Astrocyte of the hippocampus (primary cell): ENCODE results near the gene CD38.

Source experiments
- DNase-seq: peaks from one replicate; pipeline ENCODE4 v3.0.0; 2011; ENCODE audit warnings: low read depth, low spot score

The CD38 gene

DNA sequence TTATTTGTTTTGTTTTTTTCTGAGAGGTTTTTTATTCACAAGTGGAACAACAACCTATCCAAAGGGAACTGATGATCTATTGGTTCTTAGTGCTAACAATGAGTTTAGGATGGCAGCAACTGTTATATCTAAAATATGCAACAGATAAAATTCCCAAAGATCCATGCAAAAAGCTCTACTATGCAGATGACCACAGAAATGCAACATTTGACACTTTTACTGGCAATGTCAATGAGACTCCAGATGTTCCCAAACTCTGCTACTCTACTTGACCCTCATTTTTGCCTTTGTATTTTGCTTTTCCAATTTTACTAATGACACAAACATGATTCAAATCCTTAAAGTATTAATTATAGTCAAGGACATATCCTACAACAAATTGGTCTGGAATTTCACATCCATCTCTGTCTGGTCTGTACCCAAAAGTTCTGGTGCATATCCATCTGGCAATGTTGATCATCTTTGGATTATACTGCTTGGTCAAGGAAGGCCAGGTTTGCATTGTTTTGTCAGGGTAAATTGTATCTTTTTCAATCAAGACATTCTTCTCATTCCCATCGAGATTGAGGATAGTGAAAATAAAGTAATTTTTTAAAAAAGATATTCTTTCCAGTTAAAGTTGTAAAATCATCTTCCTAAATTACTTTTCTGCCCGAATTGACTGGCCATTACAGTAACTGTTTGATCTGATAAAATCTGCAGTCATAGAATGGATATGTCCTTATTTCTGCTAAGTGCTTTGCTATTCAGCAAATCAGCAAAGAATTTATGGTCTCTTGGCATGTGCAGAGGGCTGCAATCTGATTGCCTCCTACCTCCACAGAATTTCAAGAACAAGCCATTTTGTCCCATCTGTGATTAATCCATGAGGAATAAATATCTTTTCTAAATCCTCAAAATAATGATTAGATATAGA, 86.8 kb downstream of the CD38 start:
- no peak for DNase-seq

DNA sequence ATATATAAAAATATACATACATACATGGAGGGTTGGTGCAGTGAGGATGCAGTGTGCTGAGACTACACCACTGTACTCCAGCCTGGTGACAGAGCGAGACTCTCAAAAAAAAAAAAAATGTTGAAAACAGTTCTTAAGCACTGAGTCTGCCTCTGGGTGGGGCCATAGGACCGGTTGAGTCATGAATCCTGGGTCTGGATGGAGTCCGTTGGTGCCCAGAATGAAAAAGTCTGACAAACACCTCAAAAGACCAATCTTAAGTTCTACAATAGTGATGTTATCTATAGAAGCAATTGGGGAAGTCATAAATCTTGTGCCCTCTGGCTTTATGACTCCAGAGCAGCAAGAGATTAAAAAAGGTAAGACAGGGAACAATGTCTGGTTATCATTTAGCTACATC, 90.0 kb downstream of the CD38 start:
- DNase-seq = no peak

DNA sequence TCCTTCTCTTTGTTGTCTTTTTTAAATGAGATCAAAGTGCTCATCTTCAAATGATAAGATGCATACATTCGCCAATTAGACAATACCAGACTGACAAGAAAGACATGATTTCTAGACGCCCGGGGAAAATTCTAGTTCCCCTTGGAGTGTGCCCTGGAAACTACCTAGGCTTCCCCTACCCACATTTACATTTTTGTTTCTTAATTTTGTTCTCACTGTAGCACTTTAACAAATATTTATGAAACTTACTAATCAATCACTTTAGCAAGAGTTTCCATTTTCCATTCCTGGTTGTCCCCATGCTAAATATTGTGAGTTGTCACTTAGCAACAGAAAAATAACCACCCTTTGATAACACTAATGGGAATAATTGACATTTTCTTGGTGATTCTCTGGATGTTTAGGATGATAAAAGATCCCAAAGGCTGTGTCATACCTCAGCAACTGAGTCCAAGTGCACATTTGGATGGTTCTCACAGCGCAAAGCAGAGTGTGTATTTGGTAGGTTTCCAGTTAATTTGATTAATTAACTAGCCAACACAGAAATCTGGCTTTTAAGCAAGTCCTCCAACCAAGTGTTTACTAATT, 90.8 kb downstream of the CD38 start:
- DNase-seq = no peak

DNA sequence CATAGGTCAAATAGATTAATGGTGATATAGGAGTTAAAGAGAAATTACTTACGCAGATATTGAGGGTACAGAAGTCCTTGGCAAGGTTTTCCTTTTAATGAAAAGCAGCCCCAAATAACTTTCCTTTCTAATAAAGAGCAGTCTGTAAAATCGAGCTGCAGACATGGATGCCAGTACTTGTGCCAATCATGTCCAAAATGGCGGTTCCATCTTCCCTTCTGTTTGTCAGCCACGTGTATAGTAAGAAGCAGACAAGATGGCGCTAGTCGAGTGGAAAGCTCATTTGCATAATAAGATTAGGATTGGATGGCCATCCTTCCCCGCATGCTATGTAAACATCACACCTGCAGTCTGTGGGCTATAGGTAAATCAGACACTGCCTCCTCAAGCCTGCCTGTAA, 92.0 kb downstream of the CD38 start:
- no peak for DNase-seq

DNA sequence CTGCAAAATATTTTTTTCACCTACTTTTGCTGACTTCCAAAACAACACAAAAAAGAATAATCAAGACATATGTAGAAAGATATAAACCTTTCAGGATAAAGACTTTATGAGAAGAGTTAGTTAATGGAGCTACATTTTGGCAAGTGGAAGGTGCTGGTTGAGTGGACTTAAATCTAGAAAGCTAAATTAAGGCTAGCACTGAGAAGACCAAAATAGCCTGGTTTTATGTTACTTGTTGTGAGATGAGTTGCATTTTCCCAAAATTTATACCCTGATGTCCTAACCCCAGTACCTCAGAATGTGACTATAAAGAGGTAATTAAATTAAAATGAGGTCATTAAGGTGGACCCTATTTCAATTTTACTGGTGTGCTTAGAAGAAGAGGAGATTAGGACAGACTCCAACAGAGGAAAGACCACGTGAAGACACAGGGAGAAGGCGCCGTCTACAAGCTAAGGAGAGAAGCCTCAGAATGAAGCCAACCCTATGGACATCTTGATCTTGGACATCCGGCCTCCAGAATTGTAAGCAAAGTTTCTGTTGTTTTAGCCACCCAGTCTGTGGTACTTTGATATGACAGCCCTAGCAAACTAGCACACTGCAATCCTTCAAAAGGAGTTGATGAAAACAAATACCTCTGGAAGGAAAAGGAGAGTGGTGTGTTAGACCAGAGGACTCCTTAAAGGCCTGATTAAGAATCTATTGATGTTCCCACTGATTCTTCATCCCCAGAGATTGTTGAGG, 93.0 kb downstream of the CD38 start:
- DNase-seq = no peak

DNA sequence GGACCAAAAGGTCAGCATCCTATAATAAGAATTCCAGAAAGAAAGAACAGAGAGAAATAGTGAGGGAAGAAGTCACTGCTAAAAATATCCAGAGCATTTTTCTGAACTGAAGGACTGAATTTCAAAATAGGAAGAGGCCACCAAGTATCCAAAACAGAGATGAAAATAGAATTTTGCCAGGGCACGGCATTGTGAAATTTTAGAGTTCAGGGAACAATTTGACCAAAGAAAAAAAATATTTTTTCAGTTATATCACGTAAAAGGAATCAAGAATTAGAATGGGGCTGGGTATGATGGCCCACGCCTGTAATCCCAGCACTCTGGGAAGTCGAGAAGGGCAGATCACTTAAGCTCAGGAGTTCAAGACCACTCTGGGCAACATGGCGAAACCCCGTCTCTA, 95.0 kb downstream of the CD38 start:
- no peak for DNase-seq

DNA sequence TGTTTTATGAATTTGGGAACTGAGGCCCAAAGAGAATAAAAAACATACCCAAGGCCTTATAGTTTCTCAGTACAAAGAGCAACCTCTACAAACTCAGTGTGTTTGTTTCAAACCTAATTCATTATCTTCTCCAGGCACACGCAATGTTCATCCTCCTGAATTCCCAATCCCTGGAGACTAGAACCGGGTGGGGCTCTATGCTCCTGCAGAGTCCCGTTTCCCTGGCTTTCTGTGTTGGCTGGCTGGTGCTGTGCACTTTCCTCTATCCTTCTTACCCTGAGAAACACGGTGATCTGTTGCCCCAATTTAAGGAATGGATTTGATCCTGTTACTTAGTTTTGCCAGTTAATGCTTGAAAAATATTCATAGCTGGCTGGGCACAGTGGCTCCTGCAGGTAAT, 96.5 kb downstream of the CD38 start:
- DNase-seq = no peak

DNA sequence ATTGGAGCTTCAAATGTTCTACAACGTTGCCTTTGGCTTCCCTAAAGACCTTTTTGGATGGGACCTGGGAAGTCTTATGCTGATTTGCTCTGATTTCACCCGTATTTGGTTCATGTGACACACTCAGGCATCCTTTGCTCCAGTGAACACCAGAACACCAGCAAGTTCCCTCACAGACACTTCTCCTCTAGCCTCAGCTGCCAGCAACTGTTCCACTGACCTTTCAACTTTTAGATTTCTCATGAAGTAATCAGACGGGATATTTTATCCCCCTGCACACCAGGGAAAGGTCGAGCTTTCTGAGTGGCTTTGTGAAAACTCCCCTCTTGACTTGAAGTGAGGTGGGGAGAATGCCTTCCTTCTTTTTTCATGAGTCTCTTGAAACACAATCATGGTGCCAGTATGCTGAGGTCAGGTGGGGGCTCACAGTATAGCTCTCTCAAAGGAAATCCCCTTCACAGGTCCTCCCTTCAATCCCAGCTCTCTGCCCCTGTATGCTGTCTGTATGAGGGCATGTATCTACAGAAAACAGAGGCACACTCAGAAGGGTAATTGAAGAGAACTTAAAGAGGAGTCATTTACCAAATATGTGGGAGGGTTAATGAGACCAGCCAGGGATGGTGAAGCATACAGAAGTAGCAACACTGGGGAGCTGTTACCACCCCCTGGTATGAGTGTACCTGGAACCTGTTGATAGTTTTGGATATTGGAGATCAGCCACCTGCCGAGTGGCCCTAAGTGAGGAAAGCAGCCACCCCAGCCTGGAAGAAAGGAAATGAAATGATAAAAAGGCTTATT, 97.7 kb downstream of the CD38 start:
- DNase-seq = no peak

DNA sequence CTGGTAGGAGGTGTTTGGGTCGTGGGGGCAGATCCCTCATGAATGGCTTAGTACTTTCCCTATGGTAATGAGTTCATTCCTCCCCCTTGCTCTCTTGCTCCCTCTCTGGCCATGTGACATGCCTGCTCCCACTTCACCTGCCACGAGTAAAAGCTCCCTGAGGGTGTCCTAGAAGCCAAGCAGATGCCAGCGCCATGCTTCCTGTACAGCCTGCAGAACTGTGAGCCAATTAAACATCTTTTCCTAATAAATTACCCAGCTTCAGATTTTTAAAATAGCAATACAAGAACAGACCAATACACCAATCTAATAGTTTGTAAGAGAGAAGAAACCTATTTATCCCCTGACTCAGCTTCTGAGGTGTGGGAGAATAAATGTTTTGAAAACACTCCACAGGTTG, 99.9 kb downstream of the CD38 start:
- no peak for DNase-seq

DNA sequence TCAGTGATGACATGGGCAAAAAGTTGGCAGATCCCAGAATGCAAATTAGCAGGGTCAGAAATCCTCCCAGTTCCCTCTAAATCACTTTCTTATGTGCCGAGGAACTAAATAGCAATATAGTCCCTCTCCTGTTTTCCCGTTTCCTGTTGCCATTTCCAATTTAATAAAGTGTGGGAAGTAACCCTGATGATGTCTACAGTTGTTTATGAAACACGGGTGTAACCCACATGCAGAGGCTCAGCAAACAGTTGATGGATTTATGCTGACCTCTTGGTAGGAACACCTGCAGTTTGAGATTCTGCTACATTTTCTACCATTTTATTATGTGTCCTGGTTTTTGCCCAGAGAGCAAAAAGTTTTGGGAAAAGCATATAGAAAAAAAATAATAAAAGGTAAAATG, 103.7 kb downstream of the CD38 start:
- no peak for DNase-seq

DNA sequence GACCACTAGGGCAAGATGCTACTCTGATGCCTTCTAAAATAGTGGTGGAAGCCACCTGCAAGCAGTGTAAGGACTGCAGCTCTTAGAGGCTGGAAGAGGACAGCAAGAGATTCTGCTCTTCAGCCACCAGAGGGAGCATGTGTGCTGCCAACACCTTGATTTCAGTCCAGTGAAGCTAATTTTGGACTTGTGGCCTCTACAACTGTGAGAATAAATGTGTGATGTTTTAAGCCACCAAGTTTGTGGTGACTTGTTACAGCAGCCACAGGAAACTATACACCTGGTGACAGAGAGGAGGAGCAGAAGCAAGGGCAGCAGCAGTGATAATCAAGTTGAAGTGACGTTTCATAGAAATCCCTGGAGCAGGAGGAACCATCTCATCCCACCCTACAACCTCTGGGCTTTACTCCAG, 104.6 kb downstream of the CD38 start:
- peak; percentile 87 for DNase-seq

DNA sequence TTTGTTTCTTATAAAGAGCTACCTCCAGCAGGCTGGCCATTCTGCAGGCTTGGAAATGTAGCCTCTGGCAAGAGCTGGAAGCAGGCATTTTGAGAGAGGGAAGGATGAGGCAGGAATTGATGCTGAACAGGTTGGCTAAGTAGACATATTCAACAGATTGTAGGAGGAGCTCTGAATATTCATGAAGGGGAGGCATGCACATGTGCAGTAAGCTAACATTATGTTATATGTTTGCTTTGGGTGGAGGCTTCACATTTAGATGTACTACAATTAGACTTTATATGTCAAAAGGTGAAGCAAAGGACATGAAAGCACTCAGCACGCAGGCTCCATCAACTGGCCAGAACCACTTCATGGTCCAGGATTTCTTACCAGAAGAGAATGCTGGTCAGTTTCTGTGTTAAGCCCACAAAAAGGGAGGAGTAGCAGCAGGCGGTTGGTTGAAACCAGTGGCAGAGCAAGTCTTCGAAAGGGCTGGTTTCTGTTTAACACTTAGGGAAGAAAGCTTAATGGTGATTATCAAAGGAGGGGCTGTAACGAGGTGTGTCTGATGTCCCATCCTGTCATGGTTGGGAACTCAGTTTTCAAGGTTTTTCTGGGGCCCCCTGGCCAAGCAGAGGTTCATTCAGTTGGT, 105.6 kb downstream of the CD38 start:
- no peak for DNase-seq

DNA sequence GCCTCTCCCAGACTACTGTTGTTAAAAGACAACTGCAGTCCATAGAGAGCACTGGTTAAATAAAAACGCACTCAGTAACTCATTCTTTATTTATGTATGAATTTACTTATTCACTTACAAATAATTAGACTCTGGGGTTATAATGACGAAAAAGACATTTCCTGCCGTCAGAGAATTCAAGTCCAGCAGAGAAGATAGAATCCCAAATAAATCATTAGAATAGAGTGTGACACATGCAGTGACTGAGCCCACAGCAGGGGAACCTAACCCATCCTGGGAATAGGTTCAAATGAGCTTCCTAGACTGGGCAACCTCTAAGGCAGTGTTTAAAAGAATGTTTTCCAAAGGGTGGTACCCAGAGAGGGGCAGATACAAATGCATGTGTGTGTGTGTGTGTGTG, 106.5 kb downstream of the CD38 start:
- DNase-seq = no peak

DNA sequence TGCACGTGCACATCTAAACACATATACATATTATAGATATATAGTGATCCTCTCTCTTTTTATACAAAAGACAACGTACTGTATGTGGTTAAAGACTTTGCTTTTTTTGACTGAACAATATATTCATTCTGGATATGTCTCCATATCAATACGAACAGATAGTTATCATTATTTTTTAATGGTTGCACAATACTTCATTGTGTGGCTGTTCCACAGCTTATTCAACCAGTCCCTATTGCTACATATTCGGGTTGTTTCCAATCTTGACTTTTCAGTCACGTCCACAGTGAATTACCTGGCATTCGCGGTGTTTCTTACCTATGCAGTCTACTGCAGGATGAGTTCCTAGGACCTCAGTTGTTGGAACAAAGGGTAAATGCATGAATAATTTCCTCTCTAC, 107.3 kb downstream of the CD38 start:
- no peak for DNase-seq

DNA sequence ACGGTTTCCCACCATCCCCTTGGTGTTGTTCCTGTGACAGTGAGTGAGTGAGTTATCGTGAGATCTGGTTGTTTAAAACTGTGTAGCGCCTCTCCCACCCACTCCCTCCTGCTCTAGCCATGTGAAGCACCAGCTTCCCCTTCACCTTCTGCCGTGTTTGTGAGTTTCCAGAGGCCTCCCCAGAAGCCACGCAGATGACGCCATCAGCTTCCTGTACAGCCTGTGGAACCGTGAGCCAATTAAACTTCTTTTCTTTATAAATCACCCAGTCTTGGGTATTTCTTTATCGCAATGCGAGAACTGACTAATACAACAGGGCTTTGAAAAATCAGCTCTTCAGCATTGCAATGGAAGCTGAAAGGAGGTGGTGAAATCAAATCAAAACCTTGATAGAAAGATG, 110.4 kb downstream of the CD38 start:
- no peak for DNase-seq

DNA sequence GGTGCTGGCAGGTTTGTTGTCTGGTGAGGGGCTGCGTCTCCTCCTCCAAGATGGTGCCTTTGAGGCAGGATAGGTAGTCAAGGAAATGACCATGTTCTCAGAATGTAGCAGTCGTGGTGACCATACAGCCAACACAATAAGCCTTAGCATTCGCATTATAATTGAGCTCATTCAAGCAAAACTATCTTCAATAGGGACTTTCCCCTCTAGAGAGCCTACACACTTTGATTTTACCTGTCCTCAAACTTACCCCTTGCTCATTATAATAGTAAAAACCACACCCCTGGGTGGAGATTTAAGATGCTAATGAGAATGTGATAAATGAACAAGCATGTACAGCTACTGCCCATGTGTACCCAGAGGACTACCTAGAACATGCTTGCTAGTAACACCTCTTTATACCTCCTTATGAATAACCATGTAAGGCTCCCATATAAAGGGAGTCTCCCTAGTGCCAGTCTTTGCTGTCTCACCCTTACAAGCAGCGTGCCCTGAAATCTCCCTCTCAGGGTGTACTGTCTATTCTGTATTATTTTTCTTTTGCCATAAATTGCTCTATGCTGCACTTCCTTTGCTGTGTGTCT, 112.2 kb downstream of the CD38 start:
- no peak for DNase-seq

DNA sequence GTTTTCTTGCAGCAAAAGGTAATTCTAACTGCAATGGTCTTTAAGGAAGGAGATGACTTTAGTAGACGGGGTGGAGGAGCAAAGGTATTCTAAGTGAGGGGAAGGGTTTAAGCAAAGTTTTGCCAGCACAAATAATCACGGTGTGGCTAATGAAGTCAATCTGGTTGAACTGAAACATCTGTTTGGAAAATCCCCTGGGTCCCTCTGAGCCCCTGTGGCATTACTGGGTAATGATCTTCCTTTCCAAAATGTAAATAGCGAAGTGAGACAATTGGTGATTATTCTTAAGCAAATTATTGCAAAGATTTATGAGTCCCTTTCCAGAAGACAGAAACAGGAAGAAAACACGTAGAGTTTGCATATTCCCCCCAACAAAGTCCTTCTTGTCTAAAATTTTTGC, 113.2 kb downstream of the CD38 start:
- DNase-seq = no peak

DNA sequence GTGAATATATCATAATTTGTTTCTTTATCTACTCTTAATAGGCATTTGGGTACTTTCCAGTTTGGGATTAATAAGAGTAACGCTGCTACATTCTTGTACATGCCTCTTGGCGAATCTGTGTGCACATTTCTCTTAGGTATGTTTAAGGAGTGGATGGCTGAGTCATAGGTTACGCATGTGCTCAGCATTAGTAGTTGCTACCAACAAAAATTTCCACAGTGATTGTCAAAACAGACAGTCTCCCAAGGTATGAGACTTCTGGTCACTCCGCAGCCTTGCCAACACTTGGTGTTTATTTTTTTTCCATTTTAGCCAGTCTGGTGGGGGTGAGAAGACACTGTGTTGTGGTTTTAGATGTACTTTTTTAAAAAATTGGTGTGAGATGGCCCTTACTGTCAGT, 115.8 kb downstream of the CD38 start:
- peak; percentile 95 for DNase-seq

DNA sequence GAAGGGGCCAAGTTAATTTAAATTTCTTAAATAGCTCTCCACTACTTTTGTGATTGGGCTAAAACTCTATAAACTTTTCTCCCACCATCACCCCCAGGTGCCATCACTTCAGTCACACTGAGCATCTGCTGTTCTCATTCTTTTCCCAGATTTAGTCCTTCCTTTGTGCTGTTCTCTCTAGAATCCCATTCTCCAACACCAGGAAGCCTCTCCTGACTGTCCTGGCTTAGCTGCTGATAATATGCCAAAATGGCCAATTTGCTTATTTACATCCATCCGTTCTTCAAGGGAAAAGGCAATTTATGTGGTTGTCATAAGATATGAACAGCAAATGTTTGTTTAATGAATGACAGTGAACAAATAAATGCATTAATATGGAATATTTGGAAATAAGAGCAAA, 116.3 kb downstream of the CD38 start:
- no peak for DNase-seq

DNA sequence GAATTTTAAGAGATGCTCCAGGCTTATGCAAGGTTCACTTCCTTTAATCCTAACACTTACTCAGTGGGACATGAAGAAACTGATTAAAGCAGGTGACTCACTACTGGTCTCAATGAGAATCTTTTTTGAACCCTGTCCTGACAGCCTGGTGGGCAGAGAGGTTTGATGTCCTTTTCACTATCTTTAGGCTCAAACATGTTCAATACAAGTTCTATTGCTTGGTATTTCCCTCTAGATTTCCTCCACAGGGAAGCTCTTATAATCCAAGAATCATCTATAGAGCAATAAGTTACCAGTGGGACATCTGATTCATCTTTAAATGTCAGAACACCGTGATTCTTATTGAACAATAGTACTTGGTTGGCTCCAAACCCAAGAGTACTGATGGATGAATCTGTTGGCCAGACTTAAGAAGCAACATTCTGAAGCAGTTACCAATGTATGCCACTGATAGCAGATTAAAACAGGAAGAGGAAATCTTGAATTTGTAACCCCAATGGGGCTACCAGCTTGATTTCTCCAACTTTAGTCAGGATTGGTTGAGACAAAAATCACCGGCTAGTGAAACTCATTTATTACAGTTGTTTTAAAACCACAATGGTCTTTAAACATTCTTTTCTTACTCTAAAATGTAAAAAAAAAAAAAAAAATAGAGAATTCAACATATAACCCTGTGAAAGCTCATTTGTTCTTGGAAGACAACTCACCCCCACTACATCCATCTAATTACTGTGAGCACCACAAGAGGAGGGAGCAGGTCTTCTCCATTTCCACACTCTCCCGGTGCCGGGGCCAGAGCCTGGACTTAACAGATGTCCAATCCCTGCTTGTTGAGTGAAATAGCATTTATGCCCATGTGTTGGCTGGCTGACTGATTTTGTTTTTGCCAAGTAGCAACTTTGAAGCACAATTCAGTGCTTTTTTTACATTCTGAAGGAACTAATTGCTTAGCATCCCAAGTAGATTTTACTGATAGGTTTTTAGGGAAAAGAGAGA, 117.1 kb downstream of the CD38 start:
- peak; percentile 30 for DNase-seq
